NCI-H187 treated with DMSO at 0.1 percent for 48 hours (cell line): Measurements from ENCODE around the gene CEMIP.

ENCODE experiments used
- DNase-seq: peaks from one replicate; lab custom pipeline; 2025; lab: John Stamatoyannopoulos, UW

Gene CEMIP

GRCh38 chr15:80979538-80980200 is 200.5 kb downstream of the CEMIP start:
- DNase-seq: no peak

DNA sequence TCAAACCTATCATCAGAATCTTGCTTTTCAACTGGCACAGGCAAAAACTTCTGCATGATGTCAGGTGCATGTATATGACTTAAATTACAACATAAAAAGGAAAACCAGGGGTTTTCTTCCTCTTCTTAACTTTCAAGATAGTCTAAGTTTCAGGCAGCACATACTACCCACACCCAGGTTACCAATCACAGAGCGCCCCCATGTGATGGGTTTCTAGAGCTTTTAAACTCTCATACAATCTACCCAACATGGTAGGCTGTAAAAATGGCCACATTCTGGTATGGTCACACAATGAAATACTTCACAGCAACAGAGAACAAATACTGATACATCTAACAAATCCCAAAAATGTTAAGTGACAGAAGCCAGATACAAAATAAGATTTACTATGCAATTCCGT is 203.0 kb downstream of the CEMIP start:
- no peak for DNase-seq

DNA sequence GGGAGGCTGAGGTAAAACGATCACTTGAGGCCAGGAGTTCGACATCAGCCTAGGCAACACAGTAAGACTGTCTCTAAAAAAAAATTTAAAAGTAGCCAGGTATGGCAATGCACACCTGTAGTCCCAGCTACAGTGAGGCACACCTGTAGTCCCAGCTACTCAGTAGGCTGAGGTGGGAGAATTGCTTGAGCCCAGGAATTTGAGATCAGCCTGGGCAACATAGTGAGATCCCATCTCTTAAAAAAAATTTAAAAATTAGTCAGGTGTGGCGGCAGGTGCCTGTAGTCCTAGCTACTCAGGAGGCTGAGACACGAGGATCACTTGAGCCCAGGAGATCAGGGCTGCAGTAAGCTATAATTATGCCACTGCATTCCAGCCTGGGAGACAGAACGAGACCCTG is 203.7 kb downstream of the CEMIP start:
- no peak for DNase-seq

GRCh38 chr15:80984856-80985255 is 205.7 kb downstream of the CEMIP start:
- no peak for DNase-seq

DNA sequence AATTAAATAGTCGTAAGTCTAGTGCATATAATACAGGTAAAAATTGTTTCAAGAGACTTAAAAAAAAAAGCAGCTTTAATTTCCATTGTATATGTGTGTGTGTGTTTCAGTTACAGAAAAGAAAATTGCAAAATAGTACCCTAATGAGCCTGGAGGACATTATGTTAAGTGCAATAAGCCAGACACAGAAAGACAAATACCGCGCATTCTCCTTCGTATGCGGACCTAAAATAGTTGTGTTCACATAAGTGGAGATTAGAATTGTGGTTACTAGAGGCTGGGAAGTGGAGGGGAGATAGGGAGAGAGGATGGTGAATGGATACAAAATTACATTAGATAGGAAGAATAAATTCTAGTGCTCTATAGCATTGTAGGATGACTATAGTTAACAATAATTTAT is 206.8 kb downstream of the CEMIP start:
- DNase-seq: no peak

DNA sequence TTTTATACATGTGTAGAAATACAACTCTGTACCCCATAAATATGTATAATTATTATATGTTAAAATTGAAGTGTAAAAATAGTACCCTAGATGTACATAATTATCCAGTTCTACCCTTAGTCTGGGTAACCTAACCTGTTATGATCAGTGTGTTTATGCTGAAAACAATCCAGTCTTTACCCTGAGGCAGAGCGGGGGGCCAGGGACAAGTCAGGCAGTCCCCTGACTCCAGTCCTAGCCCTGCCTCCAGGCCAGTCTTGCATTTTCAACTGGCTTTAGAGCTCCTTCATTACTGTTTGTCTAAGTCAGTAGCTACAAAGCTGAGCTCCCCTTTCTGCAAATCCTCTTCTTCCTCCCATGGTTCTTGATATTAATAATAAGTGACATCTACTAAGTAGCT is 207.3 kb downstream of the CEMIP start:
- DNase-seq: no peak

GRCh38 chr15:80988148-80988796 is 209.1 kb downstream of the CEMIP start:
- no peak for DNase-seq

DNA sequence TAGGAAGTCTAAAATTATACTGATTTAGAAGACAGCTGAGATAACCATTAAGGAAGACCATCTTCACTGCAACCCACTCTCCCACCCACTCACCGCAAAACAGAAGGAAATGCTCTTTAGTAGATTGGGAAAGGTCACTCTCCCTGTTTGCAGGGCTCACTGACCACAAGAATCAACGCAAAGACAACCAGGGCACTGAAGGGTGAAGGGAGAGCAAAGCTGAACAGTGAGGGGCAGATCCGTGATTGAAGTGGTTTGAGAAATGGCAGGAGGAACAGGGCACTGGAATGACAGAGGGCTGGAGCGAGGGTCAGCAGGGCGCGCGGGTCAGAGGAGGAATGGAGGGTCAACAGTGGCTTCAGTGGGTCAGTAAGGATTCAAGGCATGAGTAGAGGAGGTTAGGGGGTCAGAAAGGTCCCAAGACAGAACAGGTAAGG is 209.9 kb downstream of the CEMIP start:
- no peak for DNase-seq

- peak; percentile 20 for DNase-seq
Measured at GRCh38 chr15:80989518-80990478, 210.6 kb downstream of the CEMIP start, which contains the start of gene MESD. MESD (minus strand) TSS chr15:80989819; CDS start chr15:80989791, 28 bp downstream.

- DNase-seq: no peak
Measured at GRCh38 chr15:80990955-80991354, 211.8 kb downstream of the CEMIP start.

DNA sequence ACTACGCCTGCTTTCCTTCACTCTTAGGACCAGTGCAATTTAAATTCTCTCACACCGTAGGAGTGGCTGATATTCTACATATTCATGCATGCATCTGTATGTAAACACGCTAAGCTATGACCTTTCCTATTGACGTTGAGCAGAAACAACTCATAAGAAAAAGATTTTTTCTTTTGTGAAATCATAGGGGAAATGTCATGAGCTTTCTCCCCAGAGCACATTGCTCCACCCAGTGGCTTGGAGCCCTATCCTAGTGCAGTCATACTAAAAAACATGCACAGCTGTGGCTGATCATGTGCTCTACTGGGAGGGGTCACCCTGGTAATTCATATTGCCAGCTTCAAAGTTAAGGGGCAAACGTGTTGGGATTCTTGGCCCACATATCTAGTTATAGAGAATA is 212.3 kb downstream of the CEMIP start:
- DNase-seq: no peak

GRCh38 chr15:80992006-80992405 is 212.8 kb downstream of the CEMIP start:
- DNase-seq: no peak

DNA sequence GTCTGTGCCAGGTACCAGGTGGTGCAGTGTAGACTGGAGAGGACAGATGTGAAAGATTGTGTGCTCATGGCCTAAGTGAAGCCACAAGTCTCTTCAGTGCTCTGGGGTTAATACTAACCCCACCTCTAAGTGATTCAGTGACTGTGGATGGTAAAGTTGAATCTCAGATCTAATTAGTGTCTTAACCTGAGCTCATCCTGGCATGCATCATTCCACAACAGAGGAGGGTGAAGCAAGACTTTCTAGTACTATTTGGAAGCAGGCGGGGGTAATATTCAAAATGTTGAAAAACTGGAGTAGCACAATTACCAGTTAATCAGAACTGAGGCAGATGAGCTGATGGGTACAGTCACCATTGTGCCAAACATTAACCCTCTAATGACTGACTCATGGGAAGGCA is 213.3 kb downstream of the CEMIP start:
- DNase-seq: no peak

DNA sequence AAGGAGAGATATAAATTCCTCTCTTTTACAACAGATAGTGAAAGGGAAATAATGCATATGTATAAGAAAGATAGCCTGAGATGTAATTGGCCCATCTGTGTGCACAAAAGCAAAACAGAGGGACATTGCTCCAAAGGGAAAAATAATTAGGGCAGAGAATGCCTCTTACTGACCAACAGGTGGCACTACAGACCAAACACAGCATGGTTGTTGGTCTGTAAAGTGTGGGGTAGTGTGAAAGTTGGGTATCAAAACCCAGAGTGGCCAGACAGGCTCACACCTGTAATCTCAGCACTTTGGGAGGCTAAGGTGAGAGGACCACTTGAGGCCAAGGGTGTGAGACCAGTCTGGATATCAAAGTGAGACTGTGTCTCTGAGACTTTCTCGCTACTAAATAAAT is 217.1 kb downstream of the CEMIP start:
- no peak for DNase-seq

- DNase-seq: no peak
Measured at GRCh38 chr15:80997692-80998091, 218.5 kb downstream of the CEMIP start.

- no peak for DNase-seq
Measured at GRCh38 chr15:80998251-80998650, 219.1 kb downstream of the CEMIP start.

DNA sequence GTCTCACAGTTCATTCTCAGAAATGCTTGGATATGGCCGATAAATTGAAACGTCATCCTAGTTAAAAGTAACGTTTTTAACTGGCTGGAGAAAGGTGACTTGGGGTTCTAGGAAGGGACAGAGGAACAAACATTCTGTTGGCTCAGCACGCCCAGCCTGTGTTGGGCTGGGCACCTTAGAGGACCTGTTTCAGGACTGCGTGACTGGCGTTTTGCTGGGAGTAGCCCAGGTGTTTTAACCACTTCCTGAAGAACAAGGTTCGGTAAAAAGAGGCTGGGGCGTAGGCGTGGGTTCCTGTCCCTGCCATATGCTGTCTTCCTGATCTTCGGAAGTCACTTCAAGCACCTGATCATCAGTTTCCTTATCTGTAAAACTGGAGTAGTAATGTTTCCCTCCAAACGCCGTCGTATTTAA is 220.5 kb downstream of the CEMIP start:
- DNase-seq: no peak

GRCh38 chr15:81000144-81000623 is 221.0 kb downstream of the CEMIP start:
- no peak for DNase-seq

DNA sequence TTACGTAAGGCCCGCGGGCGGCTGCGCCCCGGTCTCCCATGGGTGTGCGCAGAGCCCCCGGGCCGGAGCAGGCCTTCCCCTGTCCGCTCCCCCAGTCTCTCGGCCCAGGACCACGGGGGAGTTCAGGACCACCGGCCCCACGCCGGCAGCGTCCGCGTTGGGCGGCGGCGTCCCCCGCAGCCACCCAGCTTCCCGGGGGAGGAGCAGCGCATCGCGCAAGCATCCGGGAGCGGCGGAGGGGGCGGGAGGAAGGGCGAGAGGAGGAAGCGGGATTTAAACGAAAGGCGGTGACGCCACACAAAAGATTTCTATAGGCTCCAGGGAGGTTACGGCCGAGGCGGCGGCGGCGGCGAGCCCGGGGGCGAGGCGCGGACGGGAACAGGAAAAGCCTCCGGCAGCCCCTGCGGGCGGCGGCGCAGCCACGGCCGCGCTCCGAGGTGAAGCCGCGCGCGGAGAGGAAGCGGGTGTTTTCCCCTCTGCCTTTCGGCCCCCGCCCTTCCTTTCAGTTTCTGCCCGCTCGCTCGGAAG is 221.5 kb downstream of the CEMIP start, which contains the start of gene TLNRD1:
TSS of gene TLNRD1 (plus strand) at position 300 of the 528 bp plus-strand sequence. CDS start 1,349 bp downstream, outside the sequence.
- DNase-seq: peak; percentile 22
